Measurements from ENCODE around the gene GABRR1.

GABRR1 gene

GRCh38 chr6:89214197-89214596 is 3.0 kb downstream of the GABRR1 start:
- DNase-seq, result no peak

- no peak for DNase-seq
Measured at GRCh38 chr6:89212472-89212871, 4.7 kb downstream of the GABRR1 start.

GRCh38 chr6:89209457-89209856 is 7.7 kb downstream of the GABRR1 start:
- DNase-seq, result no peak

- DNase-seq, result no peak
Measured at GRCh38 chr6:89208551-89208950, 8.6 kb downstream of the GABRR1 start.

GRCh38 chr6:89205819-89206218 is 11.3 kb downstream of the GABRR1 start:
- DNase-seq, result no peak

GRCh38 chr6:89204096-89204495 is 13.1 kb downstream of the GABRR1 start:
- DNase-seq, result no peak

- no peak for DNase-seq
Measured at GRCh38 chr6:89200706-89201215, 16.4 kb downstream of the GABRR1 start.

GRCh38 chr6:89199579-89199978 is 17.6 kb downstream of the GABRR1 start:
- DNase-seq, result no peak

- DNase-seq, result no peak
Measured at GRCh38 chr6:89198235-89198634, 18.9 kb downstream of the GABRR1 start.

- no peak for DNase-seq
Measured at GRCh38 chr6:89197141-89197540, 20.0 kb downstream of the GABRR1 start.

- DNase-seq, result no peak
Measured at GRCh38 chr6:89194559-89194958, 22.6 kb downstream of the GABRR1 start.

- no peak for DNase-seq
Measured at GRCh38 chr6:89190741-89191140, 26.4 kb downstream of the GABRR1 start.

- DNase-seq, result no peak
Measured at GRCh38 chr6:89187504-89187903, 29.7 kb downstream of the GABRR1 start.

GRCh38 chr6:89186762-89187161 is 30.4 kb downstream of the GABRR1 start:
- DNase-seq, result no peak

GRCh38 chr6:89184344-89184743 is 32.8 kb downstream of the GABRR1 start:
- DNase-seq, result no peak

GRCh38 chr6:89183294-89183693 is 33.9 kb downstream of the GABRR1 start:
- no peak for DNase-seq

GRCh38 chr6:89180971-89181370 is 36.2 kb downstream of the GABRR1 start:
- DNase-seq, result no peak

GRCh38 chr6:89180112-89180511 is 37.0 kb downstream of the GABRR1 start:
- DNase-seq, result no peak

- no peak for DNase-seq
Measured at GRCh38 chr6:89173634-89174033, 43.5 kb downstream of the GABRR1 start.

- DNase-seq, result no peak
Measured at GRCh38 chr6:89172131-89172530, 45.0 kb downstream of the GABRR1 start.

GRCh38 chr6:89162047-89162371 is 55.1 kb downstream of the GABRR1 start:
- DNase-seq, result no peak

- DNase-seq, result no peak
Measured at GRCh38 chr6:89161326-89162046, 55.7 kb downstream of the GABRR1 start.

- no peak for DNase-seq
Measured at GRCh38 chr6:89160331-89161092, 56.6 kb downstream of the GABRR1 start.

- DNase-seq, result no peak
Measured at GRCh38 chr6:89154131-89154530, 63.0 kb downstream of the GABRR1 start.

All from NCI-H1092 (cell line).